Stimulated activated CD8-positive, alpha-beta memory T cell treated with anti-CD3 and anti-CD28 coated beads, Interleukin-4, amount 100 ng/mL, for 48 hours (primary cell): ENCODE measurements around the gene METTL21A.
A peak's percentile ranks its signal among the peaks of the same experiment; 100 is the strongest.
"Not testable (repeated sequence)": the region's sequence is repeated elsewhere in the genome, so short reads cannot be mapped to it uniquely, and the experiment has no call there.

ENCODE experiments used
- DNase-seq: peaks from one replicate; pipeline ENCODE4 v3.0.0-alpha.2; 2020

Gene METTL21A

GRCh38 chr2:207625014-207625907, at the start of gene METTL21A:
Gene METTL21A, minus strand, starts transcription at chr2:207625394. Its CDS starts 1,019 bp downstream, at chr2:207624375.
- peak; percentile 93 for DNase-seq

GRCh38 chr2:207674826-207675225, 49.6 kb upstream of the METTL21A start:
- DNase-seq = no peak

- no peak for DNase-seq
Measured at GRCh38 chr2:207674266-207674774, 49.1 kb upstream of the METTL21A start.

GRCh38 chr2:207673431-207673830, 48.2 kb upstream of the METTL21A start:
- DNase-seq = no peak

GRCh38 chr2:207670887-207671286, 45.7 kb upstream of the METTL21A start:
- no peak for DNase-seq

GRCh38 chr2:207663870-207664545, 38.8 kb upstream of the METTL21A start:
- no peak for DNase-seq

- DNase-seq = no peak
Measured at GRCh38 chr2:207662203-207662602, 37.0 kb upstream of the METTL21A start.

GRCh38 chr2:207660994-207661393, 35.8 kb upstream of the METTL21A start:
- DNase-seq = no peak

GRCh38 chr2:207658156-207658555, 33.0 kb upstream of the METTL21A start:
- DNase-seq = no peak

- no peak for DNase-seq
Measured at GRCh38 chr2:207655000-207655399, 29.8 kb upstream of the METTL21A start.

GRCh38 chr2:207646582-207646981, 21.4 kb upstream of the METTL21A start:
- DNase-seq = not testable (repeated sequence)

GRCh38 chr2:207643892-207644291, 18.7 kb upstream of the METTL21A start:
- no peak for DNase-seq

GRCh38 chr2:207640661-207641060, 15.5 kb upstream of the METTL21A start:
- no peak for DNase-seq

GRCh38 chr2:207640160-207640559, 15.0 kb upstream of the METTL21A start:
- DNase-seq = no peak

- DNase-seq = not testable (repeated sequence)
Measured at GRCh38 chr2:207639288-207639687, 14.1 kb upstream of the METTL21A start.

- DNase-seq = no peak
Measured at GRCh38 chr2:207635468-207636200, 10.4 kb upstream of the METTL21A start.

- DNase-seq = no peak
Measured at GRCh38 chr2:207633686-207634085, 8.5 kb upstream of the METTL21A start.

GRCh38 chr2:207632575-207633493, 7.6 kb upstream of the METTL21A start:
- no peak for DNase-seq

GRCh38 chr2:207630491-207630890, 5.3 kb upstream of the METTL21A start:
- DNase-seq = no peak

GRCh38 chr2:207629553-207629952, 4.4 kb upstream of the METTL21A start:
- DNase-seq = no peak

- DNase-seq = peak; percentile 76
Measured at GRCh38 chr2:207624185-207625013, 795 bp downstream of the METTL21A start.
